Measurements from ENCODE around the gene QRFP.

The QRFP gene

GRCh38 chr9:130931508-130932254, 35.1 kb upstream of the QRFP start:
- H3K9me3 ChIP-seq (ENCODE audit: insufficient read depth, low read depth, low read length), result no peaks in the 10 kb centered on the region
- H3K27ac ChIP-seq (ENCODE audit: low read length), result no peak overlapping the region
- no peak overlapping the region for H3K4me3 ChIP-seq (ENCODE audit: low read length)
- peaks cover 10% of the 10 kb centered on the region; the same call in 1 of the 2 replicates for H3K4me1 ChIP-seq (ENCODE audit: insufficient read depth, low read length)
- peaks cover under 1% of the 10 kb centered on the region for H3K27me3 ChIP-seq (ENCODE audit: insufficient read depth, low read length)
- no peak overlapping the region for H3K9ac ChIP-seq (ENCODE audit: low read depth, low read length)
- no peaks in the 10 kb centered on the region for H3K36me3 ChIP-seq (ENCODE audit: insufficient read depth, low read depth, low read length)

GRCh38 chr9:130930804-130931349, 34.3 kb upstream of the QRFP start:
- Histone ChIP-seq H3K9ac (ENCODE audit: low read depth, low read length) (no peak overlapping the region), H3K36me3 (ENCODE audit: insufficient read depth, low read depth, low read length) (no peaks in the 10 kb centered on the region), H3K9me3 (ENCODE audit: insufficient read depth, low read depth, low read length) (no peaks in the 10 kb centered on the region), H3K27ac (ENCODE audit: low read length) (no peak overlapping the region), H3K4me1 (ENCODE audit: insufficient read depth, low read length) (peaks cover 10% of the 10 kb centered on the region; the same call in 1 of the 2 replicates), H3K27me3 (ENCODE audit: insufficient read depth, low read length) (no peaks in the 10 kb centered on the region; the same call in 1 of the 2 replicates), H3K4me3 (ENCODE audit: low read length) (no peak overlapping the region)

GRCh38 chr9:130930132-130930803, 33.7 kb upstream of the QRFP start:
- no peak overlapping the region for H3K9ac ChIP-seq (ENCODE audit: low read depth, low read length)
- H3K27ac ChIP-seq (ENCODE audit: low read length), result no peak overlapping the region
- no peak overlapping the region for H3K4me3 ChIP-seq (ENCODE audit: low read length)
- no peaks in the 10 kb centered on the region for H3K9me3 ChIP-seq (ENCODE audit: insufficient read depth, low read depth, low read length)
- no peaks in the 10 kb centered on the region for H3K36me3 ChIP-seq (ENCODE audit: insufficient read depth, low read depth, low read length)
- H3K4me1 ChIP-seq (ENCODE audit: insufficient read depth, low read length), result peaks cover 10% of the 10 kb centered on the region; the same call in 1 of the 2 replicates
- no peaks in the 10 kb centered on the region; the same call in 1 of the 2 replicates for H3K27me3 ChIP-seq (ENCODE audit: insufficient read depth, low read length)

- Histone ChIP-seq H3K36me3 (ENCODE audit: insufficient read depth, low read depth, low read length) (no peaks in the 10 kb centered on the region), H3K4me1 (ENCODE audit: insufficient read depth, low read length) (peaks cover 10% of the 10 kb centered on the region; the same call in 1 of the 2 replicates), H3K4me3 (ENCODE audit: low read length) (no peak overlapping the region), H3K27ac (ENCODE audit: low read length) (no peak overlapping the region), H3K9ac (ENCODE audit: low read depth, low read length) (no peak overlapping the region), H3K9me3 (ENCODE audit: insufficient read depth, low read depth, low read length) (no peaks in the 10 kb centered on the region), H3K27me3 (ENCODE audit: insufficient read depth, low read length) (no peaks in the 10 kb centered on the region; the same call in 1 of the 2 replicates)
These were observed 33.0 kb upstream of the QRFP start for GRCh38 chr9:130929571-130930038.

- Histone ChIP-seq H3K9ac (ENCODE audit: low read depth, low read length) (no peak overlapping the region), H3K36me3 (ENCODE audit: insufficient read depth, low read depth, low read length) (no peaks in the 10 kb centered on the region), H3K27ac (ENCODE audit: low read length) (no peak overlapping the region), H3K27me3 (ENCODE audit: insufficient read depth, low read length) (no peaks in the 10 kb centered on the region; the same call in 1 of the 2 replicates), H3K4me1 (ENCODE audit: insufficient read depth, low read length) (peaks cover 4% of the 10 kb centered on the region; the same call in 1 of the 2 replicates), H3K9me3 (ENCODE audit: insufficient read depth, low read depth, low read length) (no peaks in the 10 kb centered on the region), H3K4me3 (ENCODE audit: low read length) (no peak overlapping the region)
These were observed 31.6 kb upstream of the QRFP start for GRCh38 chr9:130927995-130928900.

GRCh38 chr9:130927338-130927737, 30.7 kb upstream of the QRFP start:
- H3K4me3 ChIP-seq (ENCODE audit: low read length), result no peak overlapping the region
- H3K4me1 ChIP-seq (ENCODE audit: insufficient read depth, low read length), result no peaks in the 10 kb centered on the region; the same call in 1 of the 2 replicates
- H3K27ac ChIP-seq (ENCODE audit: low read length), result no peak overlapping the region
- H3K36me3 ChIP-seq (ENCODE audit: insufficient read depth, low read depth, low read length), result no peaks in the 10 kb centered on the region
- H3K27me3 ChIP-seq (ENCODE audit: insufficient read depth, low read length), result no peaks in the 10 kb centered on the region
- no peak overlapping the region for H3K9ac ChIP-seq (ENCODE audit: low read depth, low read length)
- no peaks in the 10 kb centered on the region for H3K9me3 ChIP-seq (ENCODE audit: insufficient read depth, low read depth, low read length)

- Histone ChIP-seq H3K4me1 (ENCODE audit: insufficient read depth, low read length) (no peaks in the 10 kb centered on the region; the same call in 1 of the 2 replicates), H3K27ac (ENCODE audit: low read length) (no peak overlapping the region), H3K36me3 (ENCODE audit: insufficient read depth, low read depth, low read length) (no peaks in the 10 kb centered on the region), H3K9me3 (ENCODE audit: insufficient read depth, low read depth, low read length) (no peaks in the 10 kb centered on the region), H3K4me3 (ENCODE audit: low read length) (no peak overlapping the region), H3K9ac (ENCODE audit: low read depth, low read length) (no peak overlapping the region), H3K27me3 (ENCODE audit: insufficient read depth, low read length) (no peaks in the 10 kb centered on the region)
These were observed 28.6 kb upstream of the QRFP start for GRCh38 chr9:130925050-130925678.

GRCh38 chr9:130924448-130924788, 27.8 kb upstream of the QRFP start:
- Histone ChIP-seq H3K36me3 (ENCODE audit: insufficient read depth, low read depth, low read length) (no peaks in the 10 kb centered on the region), H3K4me3 (ENCODE audit: low read length) (no peak overlapping the region), H3K9me3 (ENCODE audit: insufficient read depth, low read depth, low read length) (no peaks in the 10 kb centered on the region), H3K27me3 (ENCODE audit: insufficient read depth, low read length) (no peaks in the 10 kb centered on the region), H3K9ac (ENCODE audit: low read depth, low read length) (no peak overlapping the region), H3K27ac (ENCODE audit: low read length) (no peak overlapping the region), H3K4me1 (ENCODE audit: insufficient read depth, low read length) (no peaks in the 10 kb centered on the region; the same call in 1 of the 2 replicates)

GRCh38 chr9:130923611-130924447, 27.2 kb upstream of the QRFP start:
- Histone ChIP-seq H3K4me1 (ENCODE audit: insufficient read depth, low read length) (no peaks in the 10 kb centered on the region; the same call in 1 of the 2 replicates), H3K4me3 (ENCODE audit: low read length) (no peak overlapping the region), H3K9me3 (ENCODE audit: insufficient read depth, low read depth, low read length) (no peaks in the 10 kb centered on the region), H3K27me3 (ENCODE audit: insufficient read depth, low read length) (no peaks in the 10 kb centered on the region), H3K36me3 (ENCODE audit: insufficient read depth, low read depth, low read length) (no peaks in the 10 kb centered on the region), H3K27ac (ENCODE audit: low read length) (no peak overlapping the region), H3K9ac (ENCODE audit: low read depth, low read length) (no peak overlapping the region)

GRCh38 chr9:130922893-130923610, 26.4 kb upstream of the QRFP start:
- Histone ChIP-seq H3K4me3 (ENCODE audit: low read length) (no peak overlapping the region), H3K36me3 (ENCODE audit: insufficient read depth, low read depth, low read length) (no peaks in the 10 kb centered on the region), H3K27ac (ENCODE audit: low read length) (no peak overlapping the region), H3K27me3 (ENCODE audit: insufficient read depth, low read length) (no peaks in the 10 kb centered on the region), H3K9ac (ENCODE audit: low read depth, low read length) (no peak overlapping the region), H3K9me3 (ENCODE audit: insufficient read depth, low read depth, low read length) (no peaks in the 10 kb centered on the region), H3K4me1 (ENCODE audit: insufficient read depth, low read length) (no peaks in the 10 kb centered on the region; the same call in 1 of the 2 replicates)

All from iPS-20b (cell line).